Heart right ventricle (tissue), 16 donors: ENCODE data around the gene ATP13A3. TPM values are rescaled to one million over a fixed set of nuclear protein-coding genes. Genes with fewer than 3 reads are reported as not detected.

Experiments
- ATAC-seq, 8 donors: fragments of 200-7000 bp; cut with Tn5 transposase; one replicate each; pipeline ENCODE4 v1.9.1; 2020; ENCODE audit warnings: mild to moderate bottlenecking in 8 of 8, moderate library complexity in 8 of 8, moderate number of reproducible peaks in 1 of 8
- DNase-seq, 2 donors: peaks; one replicate each; pipeline ENCODE4 v3.0.0-alpha.2; 2020
- H3K27ac ChIP-seq, 10 donors: fragments of 200-600 bp; sonication (generic) in 2 of 10; one replicate each; pipeline versions ENCODE4 v1.5.0 to v1.8.0; 2020 to 2022; ENCODE audit warnings: mild to moderate bottlenecking in 3 of 10
- H3K27me3 ChIP-seq, 7 donors: fragments of 200-600 bp; one replicate each; pipeline ENCODE4 v1.8.0; 2021 to 2022; ENCODE audit warnings: mild to moderate bottlenecking in 2 of 7
- H3K36me3 ChIP-seq, 9 donors: fragments of 200-600 bp; sonication (generic) in 1 of 9; one replicate each; pipeline versions ENCODE4 v1.5.0 to v1.8.0; 2020 to 2022; ENCODE audit warnings: mild to moderate bottlenecking in 2 of 9
- H3K4me1 ChIP-seq, 9 donors: fragments of 200-600 bp; sonication (generic) in 1 of 9; one replicate each; pipeline versions ENCODE4 v1.5.0 to v1.8.0; 2020 to 2022; ENCODE audit warnings: mild to moderate bottlenecking in 4 of 9
- H3K4me3 ChIP-seq, 10 donors: fragments of 200-600 bp; sonication (generic) in 2 of 10; one replicate each; pipeline versions ENCODE4 v1.5.0 to v1.8.0; 2020 to 2022; ENCODE audit warnings: mild to moderate bottlenecking in 7 of 10, moderate library complexity in 2 of 10
- H3K9me3 ChIP-seq, 11 donors: fragments of 200-600 bp in 10 of 11; sonication (generic) in 2 of 11; one replicate each; pipeline versions ENCODE4 v1.5.0 to v1.8.0; 2013 to 2022; ENCODE audit warnings: mild to moderate bottlenecking in 2 of 11, control low read depth in 1 of 11, moderate library complexity in 1 of 11
- WGBS, 2 donors: extraction: QIAGEN DNeasy Blood & Tissue Kit; methylation state at CpG; one replicate each; pipeline ENCODE4 v1.1.7; 2013; ENCODE audit warnings: inconsistent platforms in 1 of 2; 5-methylcytosine and 5-hydroxymethylcytosine counted together
- intact Hi-C, 10 donors: fragments of 100-400 bp; cut with DNase I; formaldehyde crosslinking; loops; one replicate each; pipeline versions ENCODE4 v1.11.1 to v1.14.2; 2022
- polyA plus RNA-seq, 2 donors: library from polyadenylated mRNA; stranded (reverse); fragments of 200-250 nt; gene quantifications; one replicate each; pipeline ENCODE4 v1.2.3, GENCODE V29; 2013
- total RNA-seq, 10 donors: library from RNA; stranded (reverse); fragmentation: NEBNext Ultra II Directional in 3 of 10; extraction: Animal tissue kit (Norgen Biotek cat#: 25700) in 3 of 10; gene quantifications; one replicate each; pipeline versions ENCODE4 v1.2.1 to v1.2.4, GENCODE V29; 2021 to 2023
- TF ChIP-seq, protein P1 (sequence below), 9 donors: fragments of 200-600 bp; sonication (generic) in 2 of 9; IDR thresholded peaks; one replicate each; pipeline versions ENCODE4 v1.5.0 to v1.8.0; 2021 to 2022; ENCODE audit warnings: antibody characterized with exemption in 9 of 9, mild to moderate bottlenecking in 5 of 9, moderate library complexity in 1 of 9
- donor health status: Arrhythmogenic right ventricular cardiomyopathy.
- donor health status: ischemic (EF 13 %, LVEDD 7.1; RV severe dilation, severe dysfunction).
- donor health status: healthy with polysubstance abuse.
- donor health status: DM: no; HTN: yes; CAD: no.
- donor health status: DM: no; HTN: no; CAD: no.
- donor health status: ischemic (EF 25% LVEDD 6.9; RV normal size, moderate dysfunction).
- donor health status: ischemic (EF 25% LVEDD 5.7; RV mildly dilated, moderate dysfunction).
- donor health status: healthy.
- donor health status: DM: yes; HTN: yes; CAD: no.
- donor health status: Ischemic cardiomyopathy.
- donor health status: ischemic (EF 35%, LVEDD 5.7; RV mildly dilated, moderate dysfunction).
- donor health status: nonischemic (EF 11% LVEDD 7.7; RV severe dilation, severe dysfunction).
- donor health status: DM: yes; HTN: yes; CAD: no.
- donor health status: PGD.
- donor health status: ischemic (EF 29% LVEDD 5.4; RV normal size, mild dysfunction).
- donor health status: nonischemic (EF 23%, LVEDD 6.1; RV moderate dilation, normal function).

ATP13A3 gene
- total and polyA plus RNA-seq, 12 donors, result 31.0 to 195 (median 87.8) TPM

- ATAC-seq, result no peak
- H3K27me3 ChIP-seq, result peaks cover 0 to 45% (median 17%) of the 10 kb centered on the region in 7 donors
- DNase-seq, result no peak
- TF ChIP-seq, protein P1, sequence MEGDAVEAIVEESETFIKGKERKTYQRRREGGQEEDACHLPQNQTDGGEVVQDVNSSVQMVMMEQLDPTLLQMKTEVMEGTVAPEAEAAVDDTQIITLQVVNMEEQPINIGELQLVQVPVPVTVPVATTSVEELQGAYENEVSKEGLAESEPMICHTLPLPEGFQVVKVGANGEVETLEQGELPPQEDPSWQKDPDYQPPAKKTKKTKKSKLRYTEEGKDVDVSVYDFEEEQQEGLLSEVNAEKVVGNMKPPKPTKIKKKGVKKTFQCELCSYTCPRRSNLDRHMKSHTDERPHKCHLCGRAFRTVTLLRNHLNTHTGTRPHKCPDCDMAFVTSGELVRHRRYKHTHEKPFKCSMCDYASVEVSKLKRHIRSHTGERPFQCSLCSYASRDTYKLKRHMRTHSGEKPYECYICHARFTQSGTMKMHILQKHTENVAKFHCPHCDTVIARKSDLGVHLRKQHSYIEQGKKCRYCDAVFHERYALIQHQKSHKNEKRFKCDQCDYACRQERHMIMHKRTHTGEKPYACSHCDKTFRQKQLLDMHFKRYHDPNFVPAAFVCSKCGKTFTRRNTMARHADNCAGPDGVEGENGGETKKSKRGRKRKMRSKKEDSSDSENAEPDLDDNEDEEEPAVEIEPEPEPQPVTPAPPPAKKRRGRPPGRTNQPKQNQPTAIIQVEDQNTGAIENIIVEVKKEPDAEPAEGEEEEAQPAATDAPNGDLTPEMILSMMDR (IDR thresholded peaks at IDR 0.05), result no peak
- 88 to 89% methylated on average over 7 of the region's 7 CpGs for WGBS, 2 donors
- H3K36me3 ChIP-seq, result no peaks in the 10 kb centered on the region
- H3K27ac ChIP-seq, result no peak overlapping the region
- intact Hi-C loops, result no loop called here
- H3K4me3 ChIP-seq, result no peak overlapping the region
- H3K9me3 ChIP-seq, result peaks cover 0 to 17% (median 5%) of the 10 kb centered on the region in 11 donors
- peaks cover 0 to 11% (median 7%) of the 10 kb centered on the region in 9 donors for H3K4me1 ChIP-seq
Measured at GRCh38 chr3:194392576-194392975, 94.2 kb downstream of the ATP13A3 start.

DNA sequence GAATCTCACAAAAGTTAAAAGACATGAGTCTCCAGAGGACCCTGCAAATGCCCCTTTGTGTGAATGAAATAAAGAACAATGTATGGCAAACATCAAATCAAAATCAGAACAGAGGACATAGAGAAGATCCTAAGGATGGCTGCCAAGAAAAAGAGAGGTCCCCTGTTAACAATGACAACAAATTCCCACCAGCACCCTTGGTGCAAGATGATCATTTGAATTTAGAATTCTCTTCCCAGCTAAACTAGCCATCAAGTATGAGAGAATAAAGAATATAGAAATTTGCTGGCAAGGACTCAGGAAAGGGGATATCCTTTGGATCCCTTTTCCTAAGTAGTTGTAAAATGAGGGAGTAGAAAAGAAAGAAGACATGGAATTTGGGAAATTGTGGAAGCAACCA lies 96.0 kb downstream of the ATP13A3 start:
- Histone ChIP-seq H3K4me3 (no peak overlapping the region), H3K27ac (no peak overlapping the region), H3K27me3 (peaks cover 0 to 31% (median 10%) of the 10 kb centered on the region in 7 donors), H3K36me3 (no peaks in the 10 kb centered on the region), H3K4me1 (peaks cover 0 to 2% (median 0%) of the 10 kb centered on the region in 9 donors), H3K9me3 (peaks cover 0 to 17% (median 5%) of the 10 kb centered on the region in 11 donors)
- intact Hi-C loops, result no loop called here
- DNase-seq (no peak), ATAC-seq (no peak)
- TF ChIP-seq, protein P1 (IDR thresholded peaks at IDR 0.05), result no peak

GRCh38 chr3:194389269-194389668 lies 97.5 kb downstream of the ATP13A3 start:
- H3K4me3 ChIP-seq, result no peak overlapping the region
- H3K36me3 ChIP-seq, result no peaks in the 10 kb centered on the region
- DNase-seq (no peak), ATAC-seq (no peak)
- H3K9me3 ChIP-seq, result peaks cover 0 to 17% (median 5%) of the 10 kb centered on the region in 11 donors
- no peaks in the 10 kb centered on the region for H3K4me1 ChIP-seq
- TF ChIP-seq, protein P1 (IDR thresholded peaks at IDR 0.05), result no peak
- intact Hi-C loops, result no loop called here
- peaks cover 0 to 24% (median 20%) of the 10 kb centered on the region in 7 donors for H3K27me3 ChIP-seq
- 94 to 95% methylated on average over 8 of the region's 8 CpGs for WGBS, 2 donors
- no peak overlapping the region for H3K27ac ChIP-seq

DNA sequence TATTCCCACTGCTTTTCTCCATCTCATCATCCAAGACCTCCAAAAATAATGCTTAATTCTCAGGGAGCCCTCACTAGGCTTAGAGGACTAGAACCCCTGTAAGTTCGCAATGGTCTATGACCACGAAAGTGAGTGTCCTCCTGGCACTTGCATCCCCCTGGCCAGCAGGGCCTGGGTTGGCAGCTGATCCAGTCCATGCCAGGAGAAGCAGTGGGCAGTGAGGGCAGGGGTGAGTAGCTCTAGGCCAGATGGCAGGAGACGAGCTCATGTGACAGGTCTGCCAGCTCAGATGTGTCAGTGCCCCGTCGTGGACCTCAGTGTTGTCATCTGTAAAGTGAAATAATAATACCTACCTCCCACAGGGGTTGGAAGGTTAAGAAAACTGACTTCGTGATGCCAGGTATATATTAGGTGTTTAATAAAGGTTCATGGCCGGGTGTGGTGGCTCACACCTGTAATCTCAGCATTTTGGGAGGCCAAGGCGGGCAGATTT lies 98.8 kb downstream of the ATP13A3 start:
- no peak overlapping the region for H3K4me3 ChIP-seq
- no peaks in the 10 kb centered on the region for H3K4me1 ChIP-seq
- ATAC-seq (no peak), DNase-seq (no peak)
- peaks cover 0 to 31% (median 16%) of the 10 kb centered on the region in 7 donors for H3K27me3 ChIP-seq
- H3K9me3 ChIP-seq, result peaks cover 0 to 17% (median 5%) of the 10 kb centered on the region in 11 donors
- intact Hi-C loops, result no loop called here
- TF ChIP-seq, protein P1 (IDR thresholded peaks at IDR 0.05), result no peak
- H3K27ac ChIP-seq, result no peak overlapping the region
- 96% methylated on average over 8 of the region's 8 CpGs for WGBS, 2 donors
- H3K36me3 ChIP-seq, result no peaks in the 10 kb centered on the region
